GM12873 (cell line): ENCODE results near the gene KCNQ2.

Source experiments
- TF ChIP-seq, protein P1 (sequence below): IDR thresholded peaks from 2 replicates; pipeline ENCODE4 v1.5.1; 2012; ENCODE audit warnings: low read depth, mild to moderate bottlenecking, moderate library complexity, low read length, control low read depth; ENCODE audit not compliant: insufficient read depth; ENCODE audit errors: missing control alignments

Gene KCNQ2

DNA sequence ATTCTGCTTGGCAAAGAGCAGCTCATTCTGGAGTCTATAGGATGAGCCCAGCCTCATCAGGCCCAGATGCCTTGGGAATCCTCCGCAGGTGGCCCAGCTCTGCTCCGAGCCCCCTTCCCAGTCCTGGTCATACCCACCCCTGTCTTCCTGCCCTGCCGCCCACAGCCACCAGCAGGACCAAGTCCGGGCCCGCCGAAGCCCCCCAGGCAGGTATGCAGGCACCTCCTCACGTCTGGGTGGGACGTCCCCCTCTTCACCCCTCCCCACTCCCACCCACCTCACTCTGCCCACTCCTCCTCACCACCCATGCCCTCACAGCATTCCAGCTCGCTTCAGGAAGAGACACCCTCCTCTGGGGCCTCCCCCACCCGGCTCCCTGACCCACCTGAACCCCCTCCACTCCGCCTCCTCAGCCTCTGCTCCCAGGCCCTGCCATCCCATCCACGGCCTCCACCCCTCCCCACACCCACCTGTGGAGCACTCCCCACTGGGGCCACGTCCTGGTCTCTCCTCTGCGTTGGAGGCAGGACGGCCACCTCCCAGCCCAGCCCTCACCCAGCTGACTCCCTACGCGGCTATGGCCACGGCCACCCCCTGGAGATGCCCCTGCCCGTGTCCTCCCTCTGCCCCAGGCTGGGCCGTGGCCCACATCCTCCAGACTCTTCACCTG lies 43.4 kb downstream of the KCNQ2 start:
- TF ChIP-seq, protein P1, sequence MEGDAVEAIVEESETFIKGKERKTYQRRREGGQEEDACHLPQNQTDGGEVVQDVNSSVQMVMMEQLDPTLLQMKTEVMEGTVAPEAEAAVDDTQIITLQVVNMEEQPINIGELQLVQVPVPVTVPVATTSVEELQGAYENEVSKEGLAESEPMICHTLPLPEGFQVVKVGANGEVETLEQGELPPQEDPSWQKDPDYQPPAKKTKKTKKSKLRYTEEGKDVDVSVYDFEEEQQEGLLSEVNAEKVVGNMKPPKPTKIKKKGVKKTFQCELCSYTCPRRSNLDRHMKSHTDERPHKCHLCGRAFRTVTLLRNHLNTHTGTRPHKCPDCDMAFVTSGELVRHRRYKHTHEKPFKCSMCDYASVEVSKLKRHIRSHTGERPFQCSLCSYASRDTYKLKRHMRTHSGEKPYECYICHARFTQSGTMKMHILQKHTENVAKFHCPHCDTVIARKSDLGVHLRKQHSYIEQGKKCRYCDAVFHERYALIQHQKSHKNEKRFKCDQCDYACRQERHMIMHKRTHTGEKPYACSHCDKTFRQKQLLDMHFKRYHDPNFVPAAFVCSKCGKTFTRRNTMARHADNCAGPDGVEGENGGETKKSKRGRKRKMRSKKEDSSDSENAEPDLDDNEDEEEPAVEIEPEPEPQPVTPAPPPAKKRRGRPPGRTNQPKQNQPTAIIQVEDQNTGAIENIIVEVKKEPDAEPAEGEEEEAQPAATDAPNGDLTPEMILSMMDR = no peak

DNA sequence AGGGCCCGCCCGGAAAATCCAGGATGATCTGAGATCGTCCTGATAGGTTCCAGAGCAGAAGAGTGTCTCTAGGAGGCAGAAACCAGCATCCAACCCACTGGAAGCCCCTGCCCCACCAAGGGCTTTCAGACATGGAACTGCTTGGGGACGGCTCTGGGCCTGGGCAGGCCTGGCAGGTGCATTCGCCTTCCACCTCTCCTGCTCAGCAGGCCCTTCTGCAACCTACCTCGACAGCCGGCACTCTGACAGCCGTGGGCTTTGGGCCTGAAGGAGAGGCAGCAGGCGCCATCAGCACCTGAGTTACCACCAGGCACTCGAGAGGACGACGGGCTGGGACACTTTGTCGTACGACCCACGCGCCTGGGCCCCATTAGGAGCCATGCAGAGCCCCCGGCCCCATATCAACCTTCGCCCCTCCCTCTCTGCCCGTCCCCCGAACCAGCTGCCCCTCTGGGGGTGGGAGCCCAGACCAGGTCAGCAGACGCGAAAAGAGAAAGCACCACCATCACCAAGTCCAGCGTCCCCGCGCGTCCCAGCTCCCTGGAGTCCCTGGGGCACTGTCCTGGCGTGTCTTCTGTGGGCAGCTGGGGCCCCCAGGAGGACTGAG lies 44.6 kb downstream of the KCNQ2 start:
- TF ChIP-seq, protein P1 = no peak

DNA sequence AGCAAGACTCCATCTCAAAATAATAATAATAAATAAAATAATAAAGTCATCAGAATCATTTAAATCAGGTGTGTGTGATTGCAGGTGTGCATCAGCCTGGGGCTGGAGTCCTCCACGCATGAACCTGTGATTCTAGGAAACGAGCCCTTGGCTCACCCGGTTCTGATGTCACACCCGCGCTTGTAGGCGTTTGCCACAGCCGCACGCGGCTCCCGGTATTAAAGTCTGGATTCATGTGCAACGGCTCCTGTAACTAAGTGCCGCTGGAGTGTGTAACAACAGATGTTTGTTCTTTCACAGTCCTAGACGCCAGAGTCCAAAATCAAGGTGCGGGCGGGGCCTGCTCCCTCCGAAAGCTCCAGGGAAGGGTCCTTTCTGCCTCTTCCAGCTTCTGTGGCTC lies 45.2 kb downstream of the KCNQ2 start:
- TF ChIP-seq, protein P1 = no peak

DNA sequence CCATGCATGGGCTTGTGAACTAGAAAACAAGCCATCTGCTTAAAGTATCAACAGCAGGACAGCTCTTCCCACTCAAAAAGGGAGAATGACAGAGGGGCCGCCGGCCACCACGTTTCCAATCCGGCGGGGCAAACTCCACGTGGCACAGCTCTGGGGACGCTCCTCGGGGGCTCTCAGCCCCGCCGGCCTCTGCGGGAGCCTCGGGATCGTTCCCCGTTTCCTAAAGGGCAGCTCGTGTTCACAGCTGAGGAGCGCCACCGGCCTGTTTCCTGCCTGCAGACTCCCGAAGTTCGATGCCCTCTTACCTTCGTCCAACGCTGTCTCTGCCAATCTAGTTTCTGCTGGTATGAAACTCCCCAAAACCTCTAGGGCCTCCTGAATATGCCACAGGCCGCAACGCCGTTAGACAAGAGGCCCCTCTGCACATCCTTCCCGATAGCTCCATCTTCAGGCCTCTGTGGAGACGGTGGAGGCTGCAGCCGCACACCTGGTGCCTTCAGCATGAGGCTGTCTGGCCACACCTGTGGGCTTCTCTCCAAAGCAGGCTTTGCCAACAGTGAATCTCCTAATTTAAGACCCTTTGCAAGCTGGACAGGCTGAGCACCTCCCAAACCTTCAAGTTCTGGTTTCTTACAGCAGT lies 46.5 kb downstream of the KCNQ2 start:
- TF ChIP-seq, protein P1 = no peak

DNA sequence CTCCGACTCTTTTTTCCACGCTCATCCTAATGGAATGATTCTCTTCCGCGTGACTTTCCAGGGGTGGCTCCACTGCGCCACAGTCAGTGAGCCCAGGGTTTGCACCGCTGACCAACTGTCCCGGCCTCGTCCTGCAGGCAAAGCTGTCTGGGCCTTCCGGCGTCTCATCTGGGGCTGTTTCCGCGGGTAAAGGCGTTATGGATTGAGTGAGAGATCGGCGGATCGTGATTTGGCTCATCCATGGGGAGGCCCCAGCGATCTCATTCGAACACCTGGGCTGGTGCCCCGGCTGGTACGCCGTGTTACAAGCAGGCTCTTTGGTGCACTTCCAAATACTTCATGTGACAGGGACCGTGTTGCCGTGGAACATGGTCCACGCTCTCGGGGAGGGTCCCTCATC lies 47.8 kb downstream of the KCNQ2 start:
- TF ChIP-seq, protein P1 = no peak

DNA sequence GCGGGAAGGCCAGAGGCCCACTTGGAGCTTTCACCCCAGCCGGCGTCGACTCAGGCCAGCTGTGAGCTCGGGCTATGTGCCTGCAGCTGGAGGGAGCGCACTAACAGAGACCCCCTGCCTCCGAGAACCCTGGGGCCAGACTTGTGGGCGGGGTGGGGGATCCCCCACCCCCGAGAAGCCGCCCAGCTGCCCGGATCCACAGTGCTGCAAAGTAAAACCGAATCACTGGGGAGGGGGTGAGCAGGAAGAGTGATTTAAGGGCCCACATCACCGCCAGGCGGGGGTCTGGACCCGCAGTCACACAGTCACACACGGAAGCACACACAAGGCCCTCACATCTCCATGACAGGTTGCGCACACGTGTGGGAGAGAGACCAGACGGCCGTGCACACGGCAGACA lies 48.7 kb downstream of the KCNQ2 start:
- TF ChIP-seq, protein P1 = no peak

DNA sequence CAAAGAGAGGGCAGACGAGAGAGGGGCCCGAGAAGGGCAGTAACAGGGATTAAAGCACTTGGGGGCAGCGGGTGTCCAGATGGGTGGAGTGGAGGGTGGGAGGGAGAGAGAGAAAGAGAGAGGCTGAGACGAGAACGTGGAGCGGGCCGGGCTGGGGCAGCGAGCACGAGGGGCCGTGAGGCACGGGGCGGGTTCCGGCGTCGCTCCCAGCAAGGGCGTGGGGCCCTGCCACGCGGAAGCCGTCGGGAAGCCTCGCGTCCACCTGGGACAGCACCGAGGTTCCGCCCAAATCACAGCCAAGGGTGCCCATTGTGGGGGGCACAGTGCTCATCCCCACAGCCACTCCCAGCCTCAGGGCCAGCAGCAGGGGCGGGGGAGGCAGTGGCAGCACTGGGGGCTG lies 49.8 kb downstream of the KCNQ2 start:
- TF ChIP-seq, protein P1 = no peak
